ENCODE data around the gene RNF152. TPM values are rescaled to one million over a fixed set of nuclear protein-coding genes. Genes with fewer than 3 reads are reported as not detected.

The RNF152 gene
- total and polyA plus RNA-seq, 5 donors from 2014 or later = 0.39 TPM; not detected in 4

DNA sequence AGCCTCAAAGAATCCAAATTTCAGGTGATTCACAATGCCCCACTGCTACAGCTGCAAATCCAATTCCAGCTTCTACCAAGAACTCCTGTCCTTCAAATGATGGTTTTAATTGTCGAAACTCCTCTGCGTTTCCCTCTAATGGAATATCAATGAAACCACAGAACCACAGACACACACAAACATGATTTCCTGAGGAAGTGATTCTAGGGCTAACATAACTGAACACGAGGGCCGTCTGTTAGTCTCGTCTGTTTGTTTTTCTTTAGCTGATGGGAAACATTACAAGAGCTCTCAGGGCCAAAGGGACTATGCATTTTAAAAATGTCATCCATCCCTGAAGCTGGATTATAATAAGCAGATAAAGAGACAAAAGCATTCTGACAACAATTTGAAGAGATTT lies 59.4 kb downstream of the RNF152 start:
- no peak overlapping the region for H3K27ac ChIP-seq (ENCODE audit: insufficient read depth, low read length, poor library complexity, severe bottlenecking)
- peaks cover 6 to 17% (median 12%) of the 10 kb centered on the region in 4 donors for H3K4me1 Mint-ChIP-seq

GRCh38 chr18:61832858-61833257 lies 59.9 kb downstream of the RNF152 start:
- Histone ChIP-seq H3K4me1 (ENCODE audit: control insufficient read depth, insufficient read depth, low read length, poor library complexity, severe bottlenecking) (peaks cover 4% of the 10 kb centered on the region), H3K27ac (ENCODE audit: insufficient read depth, low read length, poor library complexity, severe bottlenecking) (no peak overlapping the region), H3K27me3 (ENCODE audit: control insufficient read depth, insufficient read depth, low read length) (peaks cover 2% of the 10 kb centered on the region), H3K4me3 (ENCODE audit: low read depth, low read length) (no peak overlapping the region), H3K36me3 (ENCODE audit: control insufficient read depth, insufficient read depth, low read length) (no peaks in the 10 kb centered on the region), H3K9me3 (ENCODE audit: control insufficient read depth in 2 of 2, low read length in 2 of 2) (no peaks in the 10 kb centered on the region)
- H3K36me3 Mint-ChIP-seq = no peaks in the 10 kb centered on the region
- no peak for ATAC-seq (ENCODE audit: low read depth in 2 of 2)
- H3K4me3 Mint-ChIP-seq = no peak overlapping the region
- no peak overlapping the region for H3K27ac Mint-ChIP-seq
- H3K27me3 Mint-ChIP-seq = peaks cover 10% of the 10 kb centered on the region
- no peak for DNase-seq
- no peaks in the 10 kb centered on the region for H3K9me3 Mint-ChIP-seq
- H3K4me1 Mint-ChIP-seq = peaks cover 6 to 17% (median 12%) of the 10 kb centered on the region in 4 donors

More for the DNA sequence above, 59.4 kb downstream of the RNF152 start:
- Mint-ChIP-seq H3K36me3 (no peaks in the 10 kb centered on the region), H3K27me3 (peaks cover 12% of the 10 kb centered on the region), H3K4me3 (peak overlapping the region in 1 of 4 donors; percentile 52), H3K9me3 (peaks cover 0 to under 1% (median 0%) of the 10 kb centered on the region in 7 donors), H3K27ac (peak overlapping the region in 1 of 3 donors; percentile 64)
- ATAC-seq (ENCODE audit: low read depth in 2 of 2) (no peak), DNase-seq (peak in 1 of 3 donors; percentile 4)
- H3K36me3 ChIP-seq (ENCODE audit: control insufficient read depth, insufficient read depth, low read length) = no peaks in the 10 kb centered on the region
- peaks cover 2% of the 10 kb centered on the region for H3K27me3 ChIP-seq (ENCODE audit: control insufficient read depth, insufficient read depth, low read length)
- H3K4me3 ChIP-seq (ENCODE audit: low read depth, low read length) = no peak overlapping the region
- no peaks in the 10 kb centered on the region for H3K9me3 ChIP-seq (ENCODE audit: control insufficient read depth in 2 of 2, low read length in 2 of 2)
- peaks cover 4% of the 10 kb centered on the region for H3K4me1 ChIP-seq (ENCODE audit: control insufficient read depth, insufficient read depth, low read length, poor library complexity, severe bottlenecking)

DNA sequence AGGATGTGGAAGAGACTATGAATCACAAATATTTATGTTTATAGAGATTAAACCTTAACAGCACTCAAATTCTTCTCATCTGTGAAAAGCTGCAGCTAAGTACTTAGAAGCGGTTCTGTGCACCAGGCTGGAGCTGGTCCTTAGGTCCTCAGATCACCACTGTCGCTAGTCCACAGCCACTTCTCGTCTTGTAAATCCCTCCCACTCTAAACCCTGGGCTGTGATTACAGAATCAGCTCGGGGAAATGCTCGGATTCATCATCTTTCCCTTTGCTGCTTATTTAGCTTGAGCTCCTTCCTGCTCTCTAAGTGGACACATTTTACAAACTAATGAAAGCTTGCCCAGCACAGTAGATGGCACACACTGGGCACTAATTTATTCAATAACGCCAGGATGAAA lies 61.7 kb downstream of the RNF152 start:
- no peak for DNase-seq
- Histone ChIP-seq H3K4me3 (ENCODE audit: low read depth, low read length) (no peak overlapping the region), H3K27me3 (ENCODE audit: control insufficient read depth, insufficient read depth, low read length) (peaks cover 2% of the 10 kb centered on the region), H3K4me1 (ENCODE audit: control insufficient read depth, insufficient read depth, low read length, poor library complexity, severe bottlenecking) (peaks cover 4% of the 10 kb centered on the region), H3K36me3 (ENCODE audit: control insufficient read depth, insufficient read depth, low read length) (no peaks in the 10 kb centered on the region), H3K9me3 (ENCODE audit: control insufficient read depth in 2 of 2, low read length in 2 of 2) (no peaks in the 10 kb centered on the region), H3K27ac (ENCODE audit: insufficient read depth, low read length, poor library complexity, severe bottlenecking) (no peak overlapping the region)
- peaks cover 6 to 17% (median 12%) of the 10 kb centered on the region in 4 donors for H3K4me1 Mint-ChIP-seq
- H3K36me3 Mint-ChIP-seq = no peaks in the 10 kb centered on the region
- H3K9me3 Mint-ChIP-seq = peaks cover 0 to 2% (median 0%) of the 10 kb centered on the region in 7 donors
- no peak for ATAC-seq (ENCODE audit: low read depth in 2 of 2)
- H3K27me3 Mint-ChIP-seq = peaks cover 10% of the 10 kb centered on the region
- no peak overlapping the region for H3K27ac Mint-ChIP-seq
- no peak overlapping the region for H3K4me3 Mint-ChIP-seq

- H3K4me1 ChIP-seq (ENCODE audit: control insufficient read depth, insufficient read depth, low read length, poor library complexity, severe bottlenecking) = peaks cover 4% of the 10 kb centered on the region
- no peaks in the 10 kb centered on the region for H3K9me3 ChIP-seq (ENCODE audit: control insufficient read depth in 2 of 2, low read length in 2 of 2)
- Mint-ChIP-seq H3K36me3 (no peaks in the 10 kb centered on the region), H3K27me3 (peaks cover 11% of the 10 kb centered on the region), H3K4me3 (no peak overlapping the region), H3K9me3 (peaks cover 0 to 2% (median 0%) of the 10 kb centered on the region in 7 donors), H3K27ac (no peak overlapping the region), H3K4me1 (peaks cover 6 to 15% (median 11%) of the 10 kb centered on the region in 4 donors)
- no peak for DNase-seq
- H3K4me3 ChIP-seq (ENCODE audit: low read depth, low read length) = no peak overlapping the region
- H3K36me3 ChIP-seq (ENCODE audit: control insufficient read depth, insufficient read depth, low read length) = no peaks in the 10 kb centered on the region
- no peak for ATAC-seq (ENCODE audit: low read depth in 2 of 2)
- peaks cover 2% of the 10 kb centered on the region for H3K27me3 ChIP-seq (ENCODE audit: control insufficient read depth, insufficient read depth, low read length)
- H3K27ac ChIP-seq (ENCODE audit: insufficient read depth, low read length, poor library complexity, severe bottlenecking) = no peak overlapping the region
These were observed 63.7 kb downstream of the RNF152 start for GRCh38 chr18:61829108-61829507.

DNA sequence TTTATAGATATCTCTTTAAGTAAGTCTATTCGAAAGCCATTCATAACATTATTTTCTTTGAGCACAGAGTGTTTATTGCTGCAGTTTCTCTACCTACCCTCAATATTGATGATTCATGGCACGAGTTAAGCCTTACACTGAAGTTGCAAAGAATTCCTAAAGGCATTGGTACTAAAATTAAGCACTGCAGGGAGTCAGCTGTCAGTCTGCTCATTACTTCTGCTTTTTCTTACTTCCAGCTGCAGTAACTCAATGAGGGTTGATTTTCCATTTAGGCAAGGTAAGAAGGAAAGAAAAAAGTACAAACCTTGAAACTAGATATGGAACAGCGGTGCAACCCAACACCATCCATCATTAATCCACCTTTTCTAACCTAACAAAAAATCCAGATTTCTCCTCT lies 65.2 kb downstream of the RNF152 start:
- Histone ChIP-seq H3K27me3 (ENCODE audit: control insufficient read depth, insufficient read depth, low read length) (peaks cover 2% of the 10 kb centered on the region), H3K4me3 (ENCODE audit: low read depth, low read length) (no peak overlapping the region)

GRCh38 chr18:61825386-61825785 lies 67.4 kb downstream of the RNF152 start:
- H3K27ac ChIP-seq (ENCODE audit: insufficient read depth, low read length, poor library complexity, severe bottlenecking) = no peak overlapping the region
- H3K4me3 ChIP-seq (ENCODE audit: low read depth, low read length) = no peak overlapping the region
- H3K9me3 Mint-ChIP-seq = peaks cover 0 to 2% (median 0%) of the 10 kb centered on the region in 7 donors
- no peaks in the 10 kb centered on the region for H3K4me1 Mint-ChIP-seq
- H3K4me1 ChIP-seq (ENCODE audit: control insufficient read depth, insufficient read depth, low read length, poor library complexity, severe bottlenecking) = no peaks in the 10 kb centered on the region
- no peaks in the 10 kb centered on the region for H3K36me3 ChIP-seq (ENCODE audit: control insufficient read depth, insufficient read depth, low read length)
- H3K4me3 Mint-ChIP-seq = no peak overlapping the region
- H3K27ac Mint-ChIP-seq = no peak overlapping the region
- no peaks in the 10 kb centered on the region for H3K27me3 ChIP-seq (ENCODE audit: control insufficient read depth, insufficient read depth, low read length)
- DNase-seq (no peak), ATAC-seq (ENCODE audit: low read depth in 2 of 2) (no peak)
- H3K36me3 Mint-ChIP-seq = no peaks in the 10 kb centered on the region
- no peaks in the 10 kb centered on the region for H3K9me3 ChIP-seq (ENCODE audit: control insufficient read depth in 2 of 2, low read length in 2 of 2)
- H3K27me3 Mint-ChIP-seq = peaks cover 6% of the 10 kb centered on the region

More for the DNA sequence above, 65.2 kb downstream of the RNF152 start:
- Mint-ChIP-seq H3K4me1 (peaks cover 0 to under 1% (median under 1%) of the 10 kb centered on the region in 4 donors), H3K27ac (no peak overlapping the region), H3K9me3 (peaks cover 0 to 2% (median 0%) of the 10 kb centered on the region in 7 donors), H3K4me3 (no peak overlapping the region), H3K27me3 (peaks cover 6% of the 10 kb centered on the region), H3K36me3 (no peaks in the 10 kb centered on the region)
- DNase-seq = no peak
- Histone ChIP-seq H3K36me3 (ENCODE audit: control insufficient read depth, insufficient read depth, low read length) (no peaks in the 10 kb centered on the region), H3K27ac (ENCODE audit: insufficient read depth, low read length, poor library complexity, severe bottlenecking) (no peak overlapping the region), H3K9me3 (ENCODE audit: control insufficient read depth in 2 of 2, low read length in 2 of 2) (no peaks in the 10 kb centered on the region), H3K4me1 (ENCODE audit: control insufficient read depth, insufficient read depth, low read length, poor library complexity, severe bottlenecking) (no peaks in the 10 kb centered on the region)
- ATAC-seq (ENCODE audit: low read depth in 2 of 2) = no peak

- no peaks in the 10 kb centered on the region for H3K4me1 Mint-ChIP-seq
These were observed 68.0 kb downstream of the RNF152 start for GRCh38 chr18:61824733-61825363.

GRCh38 chr18:61823595-61823994 lies 69.2 kb downstream of the RNF152 start:
- Mint-ChIP-seq H3K9me3 (peaks cover 0 to 2% (median 0%) of the 10 kb centered on the region in 7 donors), H3K4me1 (no peaks in the 10 kb centered on the region), H3K27ac (no peak overlapping the region), H3K4me3 (no peak overlapping the region), H3K27me3 (peaks cover 6% of the 10 kb centered on the region), H3K36me3 (no peaks in the 10 kb centered on the region)
- DNase-seq (no peak), ATAC-seq (ENCODE audit: low read depth in 2 of 2) (peak in 1 of 2 donors; percentile 20)
- no peaks in the 10 kb centered on the region for H3K9me3 ChIP-seq (ENCODE audit: control insufficient read depth in 2 of 2, low read length in 2 of 2)
- H3K27ac ChIP-seq (ENCODE audit: insufficient read depth, low read length, poor library complexity, severe bottlenecking) = no peak overlapping the region
- no peaks in the 10 kb centered on the region for H3K27me3 ChIP-seq (ENCODE audit: control insufficient read depth, insufficient read depth, low read length)
- H3K36me3 ChIP-seq (ENCODE audit: control insufficient read depth, insufficient read depth, low read length) = no peaks in the 10 kb centered on the region
- H3K4me1 ChIP-seq (ENCODE audit: control insufficient read depth, insufficient read depth, low read length, poor library complexity, severe bottlenecking) = no peaks in the 10 kb centered on the region
- no peak overlapping the region for H3K4me3 ChIP-seq (ENCODE audit: low read depth, low read length)

More at GRCh38 chr18:61824733-61825363, 68.0 kb downstream of the RNF152 start:
- Mint-ChIP-seq H3K27ac (no peak overlapping the region), H3K9me3 (peaks cover 0 to 2% (median 0%) of the 10 kb centered on the region in 7 donors), H3K27me3 (peaks cover 6% of the 10 kb centered on the region), H3K36me3 (no peaks in the 10 kb centered on the region), H3K4me3 (no peak overlapping the region)
- Histone ChIP-seq H3K27me3 (ENCODE audit: control insufficient read depth, insufficient read depth, low read length) (no peaks in the 10 kb centered on the region), H3K36me3 (ENCODE audit: control insufficient read depth, insufficient read depth, low read length) (no peaks in the 10 kb centered on the region), H3K4me1 (ENCODE audit: control insufficient read depth, insufficient read depth, low read length, poor library complexity, severe bottlenecking) (no peaks in the 10 kb centered on the region), H3K27ac (ENCODE audit: insufficient read depth, low read length, poor library complexity, severe bottlenecking) (no peak overlapping the region), H3K4me3 (ENCODE audit: low read depth, low read length) (no peak overlapping the region), H3K9me3 (ENCODE audit: control insufficient read depth in 2 of 2, low read length in 2 of 2) (no peaks in the 10 kb centered on the region)
- DNase-seq (no peak), ATAC-seq (ENCODE audit: low read depth in 2 of 2) (no peak)
